Skin epidermis (tissue), 12 donors: ENCODE measurements around the gene HLCS.
A peak's percentile ranks its signal among the peaks of the same experiment; 100 is the strongest.
"Not testable (repeated sequence)": the region's sequence is repeated elsewhere in the genome, so short reads cannot be mapped to it uniquely, and the experiment has no call there.

ENCODE experiments used
- H3K27ac ChIP-seq, 21 experiments: fragments of 200-600 bp; sonication (generic) in 11 of 21; one replicate each; pipeline ENCODE4 v1.5.0; 2020; ENCODE audit warnings: mild to moderate bottlenecking in 3 of 21, inconsistent platforms in 2 of 21, moderate library complexity in 2 of 21
- H3K4me3 ChIP-seq, 7 experiments: fragments of 200-600 bp; sonication (generic) in 2 of 7; one replicate each; pipeline ENCODE4 v1.5.0; 2020; ENCODE audit warnings: inconsistent platforms in 2 of 7, mild to moderate bottlenecking in 2 of 7, moderate library complexity in 1 of 7

The HLCS gene

DNA sequence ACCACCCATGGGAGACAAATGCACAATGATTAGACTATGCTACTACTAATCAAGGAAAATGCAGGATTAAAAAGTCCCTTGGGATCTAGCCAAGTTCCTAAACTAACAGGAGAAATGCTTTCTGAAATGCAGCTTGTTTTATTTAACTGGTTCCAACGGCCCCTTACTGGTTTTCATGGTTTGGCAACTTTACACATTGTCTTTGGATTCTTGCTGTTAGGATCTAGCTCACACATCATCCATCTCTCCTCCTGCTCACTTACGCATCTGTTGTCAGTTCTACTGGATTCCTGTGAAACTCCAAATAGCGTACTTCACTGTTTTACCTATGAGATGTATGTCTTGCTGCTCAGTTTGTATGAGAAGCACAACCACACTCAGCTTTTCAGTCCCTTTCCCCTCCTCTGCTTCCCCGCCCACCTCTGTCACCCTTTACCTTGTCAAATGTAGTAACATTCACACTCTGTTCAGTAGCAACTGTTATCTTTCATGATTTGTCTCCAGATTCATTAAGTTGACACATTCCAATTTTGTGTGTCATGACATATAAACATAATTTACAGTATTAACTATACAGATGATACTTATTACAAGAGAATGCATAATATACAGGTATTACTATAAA is 137.5 kb downstream of the HLCS start:
- Histone ChIP-seq H3K4me3 (no peak overlapping the region), H3K27ac (no peak overlapping the region)

DNA sequence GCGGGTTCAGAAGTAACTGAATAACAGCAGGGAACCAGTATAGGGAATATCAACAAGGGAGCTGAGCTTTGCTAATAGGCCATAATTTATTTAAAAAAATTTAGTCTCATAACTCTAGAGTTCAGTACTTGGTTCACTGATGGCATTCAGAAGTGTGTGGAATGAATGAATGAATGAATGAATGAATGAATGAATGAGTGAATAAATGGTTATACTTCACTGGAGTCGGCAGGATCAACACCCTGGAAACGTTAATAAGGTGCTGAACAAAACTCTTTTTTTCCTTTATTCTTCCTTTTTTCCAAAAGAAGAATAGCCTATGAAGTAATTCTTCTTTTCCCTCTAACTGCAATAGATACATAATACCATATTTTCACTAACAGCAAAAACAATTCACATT is 138.3 kb downstream of the HLCS start:
- no peak overlapping the region for H3K27ac ChIP-seq
- no peak overlapping the region for H3K4me3 ChIP-seq

DNA sequence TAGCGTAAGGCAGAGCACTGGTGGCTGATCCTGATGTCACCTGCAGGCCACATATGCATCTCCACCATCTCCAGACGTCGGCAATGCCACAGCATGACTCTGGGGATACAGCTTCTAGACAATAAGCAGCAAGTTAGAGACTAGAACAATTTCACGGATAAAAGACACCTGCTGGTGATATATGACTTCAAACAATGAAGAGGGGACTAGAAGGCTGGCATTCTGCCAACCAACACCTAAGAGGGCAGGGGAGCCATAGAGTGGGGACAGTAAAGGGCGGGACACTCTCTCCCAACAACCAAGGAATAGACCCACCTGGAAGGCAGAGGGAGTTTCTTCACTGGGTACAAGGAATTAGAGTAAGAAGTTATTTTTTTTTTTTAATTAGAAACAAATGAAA is 140.8 kb downstream of the HLCS start:
- no peak overlapping the region for H3K4me3 ChIP-seq
- H3K27ac ChIP-seq = no peak overlapping the region

DNA sequence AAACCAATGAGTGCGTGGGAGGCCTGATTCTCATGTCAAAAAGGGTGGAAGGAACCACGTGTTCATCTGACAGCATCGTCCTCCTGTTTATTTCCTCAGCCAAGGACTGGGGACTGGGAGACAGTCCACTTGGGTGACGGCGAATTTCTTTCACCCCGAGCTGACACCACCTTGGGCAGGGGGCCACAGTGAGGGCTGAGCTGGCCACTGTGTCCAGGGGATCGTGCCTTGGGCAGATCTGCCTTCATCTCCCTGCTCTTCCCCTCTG is 145.5 kb downstream of the HLCS start:
- H3K4me3 ChIP-seq = no peak overlapping the region

DNA sequence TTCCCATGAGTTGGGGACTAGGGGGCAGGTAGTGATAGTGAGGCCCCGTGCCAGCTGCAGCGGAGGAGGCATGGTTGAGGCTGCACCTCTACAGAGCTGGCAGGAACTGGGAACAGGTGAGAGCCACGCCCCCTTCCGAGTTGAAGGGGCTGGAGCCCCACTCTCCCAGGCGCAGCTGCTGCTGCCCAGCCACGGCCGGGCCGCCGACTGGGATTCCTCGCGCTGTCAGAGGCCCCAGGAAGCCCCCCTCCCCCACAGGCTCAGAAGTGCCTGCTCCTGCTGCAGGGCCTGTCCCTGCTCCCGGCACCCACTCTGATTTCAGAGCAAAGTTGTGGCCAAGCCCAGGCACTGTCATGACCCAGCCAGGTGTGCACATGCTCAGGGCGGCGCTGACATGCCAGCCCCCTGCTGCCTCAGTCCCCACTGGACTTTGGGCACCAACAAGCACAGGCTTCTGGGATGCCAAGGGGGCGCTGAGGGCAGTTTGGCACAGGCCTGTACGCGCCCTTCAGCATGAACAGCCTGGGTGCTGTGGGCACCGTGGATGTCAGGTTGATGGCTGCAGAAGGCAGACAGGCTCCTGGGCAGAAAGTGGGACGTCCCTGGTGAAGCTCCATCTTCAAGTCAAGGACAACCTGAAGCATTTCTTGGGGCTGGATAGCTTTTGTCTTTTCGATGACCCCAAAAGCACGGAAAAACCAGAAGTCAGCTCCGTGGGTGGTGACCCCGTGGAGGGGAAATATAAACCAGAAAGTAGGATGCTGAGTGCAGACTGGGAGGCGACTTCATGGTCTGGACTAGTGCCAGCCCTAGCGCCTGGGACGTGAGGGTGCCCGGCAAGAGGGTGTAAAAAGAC is 146.1 kb downstream of the HLCS start:
- Histone ChIP-seq H3K27ac (no peak overlapping the region), H3K4me3 (no peak overlapping the region)

More for the DNA sequence above, 145.5 kb downstream of the HLCS start:
- no peak overlapping the region for H3K27ac ChIP-seq

DNA sequence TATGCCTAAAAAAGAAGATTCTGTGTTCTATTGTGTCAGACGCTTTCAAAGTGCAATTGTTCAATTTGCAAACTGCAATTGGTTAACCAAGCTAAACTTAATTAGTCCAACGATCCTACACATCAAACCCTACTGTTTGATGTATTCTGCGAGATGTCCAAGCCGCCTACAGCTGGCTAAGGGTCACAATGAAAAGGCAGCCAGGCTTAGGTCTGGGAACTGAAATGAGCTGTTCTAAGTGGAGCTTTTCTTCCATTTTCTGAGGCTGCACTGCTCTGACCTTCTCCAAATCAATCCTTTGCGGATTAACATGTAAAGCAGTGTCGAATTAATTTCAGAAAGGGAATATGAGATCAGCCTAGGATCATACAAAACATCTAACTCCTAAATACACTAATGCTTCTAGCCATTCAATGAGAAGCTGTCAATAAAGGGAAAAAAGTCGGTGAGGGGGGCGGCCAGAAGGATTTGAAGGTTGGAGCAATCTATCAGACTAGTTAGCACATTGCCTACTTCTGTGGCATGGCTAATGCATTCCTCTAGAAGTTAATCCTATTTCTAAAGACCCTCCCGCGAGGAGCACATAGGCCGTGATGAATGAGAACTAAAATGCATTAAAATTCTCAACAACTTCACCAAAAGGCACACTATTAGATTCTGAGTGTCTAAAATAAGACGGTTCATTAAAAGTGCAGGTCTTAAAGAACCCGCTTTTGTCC is 148.6 kb downstream of the HLCS start:
- Histone ChIP-seq H3K4me3 (no peak overlapping the region), H3K27ac (no peak overlapping the region)

DNA sequence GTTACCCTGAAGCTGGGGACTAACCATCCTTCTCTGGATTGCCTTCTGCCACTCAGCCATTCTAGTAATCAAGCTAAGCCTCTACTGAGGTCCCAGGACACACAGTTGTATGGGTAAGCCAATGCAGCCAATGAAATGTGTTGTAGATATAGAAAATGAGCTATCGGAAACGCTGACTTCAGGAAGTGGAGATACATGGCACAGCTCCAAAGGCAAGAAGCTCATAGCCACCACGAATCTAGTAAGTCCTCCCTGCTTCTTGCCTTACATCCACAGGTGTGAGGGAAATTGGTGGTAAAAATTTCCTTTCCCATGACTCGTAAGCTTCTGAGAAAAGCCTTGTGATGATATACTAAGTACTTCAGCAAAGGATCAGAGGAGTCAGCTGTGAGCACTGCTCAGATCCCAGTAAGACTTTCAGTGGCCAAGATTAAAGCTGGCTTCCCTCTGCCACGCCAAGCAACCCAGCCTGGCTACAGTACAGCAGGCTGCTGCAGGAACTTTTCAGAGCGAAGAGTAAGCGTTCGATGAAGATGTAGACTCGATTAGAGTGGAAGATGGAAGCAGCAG is 149.8 kb downstream of the HLCS start:
- no peak overlapping the region for H3K4me3 ChIP-seq
- H3K27ac ChIP-seq = no peak overlapping the region

DNA sequence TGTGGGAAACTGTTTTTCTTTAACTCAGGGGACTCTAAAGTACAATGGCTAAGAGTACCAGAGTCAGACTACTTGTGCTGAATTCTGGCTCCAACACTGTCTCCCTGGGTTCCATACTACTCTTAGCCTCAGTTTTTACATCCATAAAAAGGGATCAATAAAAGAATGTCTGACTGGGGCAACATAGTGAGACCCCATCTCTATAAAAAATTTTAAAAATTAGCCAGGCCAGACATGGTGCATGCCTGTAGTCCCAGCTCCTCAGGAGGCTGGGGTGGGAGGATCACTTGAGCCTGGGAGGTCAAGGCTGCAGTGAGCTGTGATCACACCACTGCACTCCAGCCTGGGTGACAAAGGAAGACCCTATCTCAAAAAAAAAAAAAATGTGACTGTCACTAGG is 150.4 kb downstream of the HLCS start:
- not testable (repeated sequence) for H3K4me3 ChIP-seq, H3K27ac ChIP-seq

DNA sequence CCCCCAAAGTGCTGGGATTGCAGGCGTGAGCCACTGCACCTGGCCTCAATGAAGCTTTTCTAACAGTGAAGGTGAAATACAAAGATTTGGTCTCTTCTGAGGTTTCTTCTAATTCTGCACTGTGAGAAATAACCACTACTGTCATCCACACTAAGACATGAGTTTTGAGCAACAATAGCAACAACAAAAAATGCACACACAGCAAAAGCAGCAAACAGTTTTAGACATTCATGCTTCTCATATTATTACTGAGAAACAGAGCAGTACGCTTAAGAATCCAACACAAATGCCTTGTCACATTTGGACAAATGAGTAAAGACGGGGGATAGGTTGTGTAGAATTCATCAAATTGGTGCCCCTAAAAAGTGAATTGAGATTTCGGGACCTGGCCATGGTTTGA is 151.2 kb downstream of the HLCS start:
- Histone ChIP-seq H3K27ac (no peak overlapping the region), H3K4me3 (no peak overlapping the region)

DNA sequence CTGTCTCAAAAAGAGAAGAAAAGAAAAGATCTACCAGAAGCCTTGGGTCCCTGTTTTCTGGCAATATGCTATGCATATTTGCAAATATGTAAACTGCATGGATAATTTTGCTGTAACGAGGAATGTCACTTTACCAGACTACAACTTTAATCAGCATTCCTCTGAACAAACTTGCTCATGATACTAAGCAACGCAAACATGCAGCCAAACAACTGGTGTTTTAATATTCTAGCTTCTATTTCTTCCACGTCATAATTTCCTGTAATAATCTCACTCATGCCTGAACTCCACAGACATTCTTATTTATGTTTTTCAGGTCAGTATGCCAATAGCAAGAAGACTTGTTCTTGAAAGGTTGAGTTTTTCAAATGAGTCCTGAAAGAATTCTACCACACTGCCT is 153.4 kb downstream of the HLCS start:
- H3K4me3 ChIP-seq = no peak overlapping the region
- H3K27ac ChIP-seq = peak overlapping the region in 3 of 21 experiments; percentile 15 to 64 (median 54)

DNA sequence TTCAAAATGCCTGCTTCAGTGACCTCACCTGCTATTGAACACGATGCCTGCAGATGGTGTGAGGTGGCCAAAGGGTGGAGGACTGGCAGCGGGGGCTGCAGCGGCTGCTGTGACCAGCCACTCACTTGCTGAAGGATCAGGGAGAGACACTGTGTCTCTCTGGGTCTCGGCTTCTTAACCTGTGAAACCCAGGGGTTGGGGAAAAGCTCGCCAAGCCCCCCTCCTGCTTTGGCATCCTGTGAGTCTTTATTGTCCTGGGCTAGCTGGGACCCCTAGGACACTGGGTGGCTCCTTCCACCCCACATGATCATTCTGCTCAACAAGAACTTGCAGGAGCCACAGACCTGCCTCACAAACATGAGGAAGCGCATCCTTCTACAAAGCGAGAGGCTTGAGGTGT is 154.7 kb downstream of the HLCS start:
- no peak overlapping the region for H3K27ac ChIP-seq

DNA sequence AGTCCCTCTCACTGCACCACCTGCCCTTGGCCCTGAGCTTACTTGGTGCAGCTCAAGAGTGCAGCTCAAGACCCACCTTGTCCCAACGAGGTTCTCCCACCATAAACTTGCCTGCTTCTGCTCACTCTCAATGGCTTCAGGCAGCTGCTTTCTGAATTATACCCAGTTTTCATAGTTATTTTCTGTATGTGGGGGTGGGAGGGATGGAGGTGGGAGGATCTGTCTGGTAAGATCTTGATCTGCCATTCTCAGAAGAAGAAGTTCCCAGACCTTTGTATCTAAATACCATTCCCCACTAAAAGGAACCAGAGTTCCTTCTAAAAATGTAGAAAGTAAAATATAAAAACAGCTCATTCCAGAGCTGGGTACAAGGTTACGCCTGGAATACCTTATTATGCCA is 156.0 kb downstream of the HLCS start:
- Histone ChIP-seq H3K4me3 (no peak overlapping the region), H3K27ac (no peak overlapping the region)

More for the DNA sequence above, 154.7 kb downstream of the HLCS start:
- no peak overlapping the region for H3K4me3 ChIP-seq

DNA sequence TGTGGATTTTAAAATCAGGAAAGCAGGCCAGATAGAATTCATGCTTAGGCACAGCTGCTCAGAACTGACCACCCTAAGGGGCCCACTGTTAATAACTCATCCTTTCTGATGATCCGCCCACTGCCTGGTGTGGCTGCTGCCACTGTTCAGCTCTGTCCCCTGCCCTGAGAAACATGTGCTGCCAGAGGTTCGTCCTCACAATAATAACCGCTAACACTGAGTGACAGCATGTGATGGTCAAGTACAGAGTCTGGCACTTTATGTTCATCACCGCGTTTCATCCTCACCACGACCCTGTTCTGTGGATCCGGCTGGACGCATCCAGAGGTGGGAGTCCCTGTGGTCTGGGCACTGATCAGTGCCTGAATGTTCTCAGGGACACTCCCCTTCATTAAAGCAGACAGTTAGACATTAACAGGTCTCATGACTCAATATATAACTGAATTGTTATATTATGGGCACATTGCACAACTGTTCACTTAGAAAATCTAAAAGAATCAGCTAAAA is 159.0 kb downstream of the HLCS start:
- H3K4me3 ChIP-seq = no peak overlapping the region
- no peak overlapping the region for H3K27ac ChIP-seq

DNA sequence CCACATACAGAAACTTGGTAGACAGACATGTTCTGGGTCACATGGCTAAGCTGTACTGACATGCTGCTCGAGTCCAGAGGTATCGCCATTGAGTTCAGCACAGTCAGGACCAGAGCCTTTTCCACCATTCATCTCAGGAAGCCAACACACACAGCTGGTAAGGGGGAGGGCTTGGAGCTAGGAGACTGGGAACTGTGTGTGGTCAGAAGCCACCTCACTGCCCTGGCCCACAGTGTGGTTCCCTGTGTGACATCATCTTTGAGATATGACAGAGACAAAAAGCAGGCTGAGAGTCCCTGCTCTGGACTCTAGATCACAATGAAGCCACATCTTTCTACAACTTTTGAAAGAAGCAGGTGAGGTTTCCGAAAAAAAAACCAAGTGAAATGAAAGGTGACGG is 160.4 kb downstream of the HLCS start:
- Histone ChIP-seq H3K27ac (no peak overlapping the region), H3K4me3 (no peak overlapping the region)

DNA sequence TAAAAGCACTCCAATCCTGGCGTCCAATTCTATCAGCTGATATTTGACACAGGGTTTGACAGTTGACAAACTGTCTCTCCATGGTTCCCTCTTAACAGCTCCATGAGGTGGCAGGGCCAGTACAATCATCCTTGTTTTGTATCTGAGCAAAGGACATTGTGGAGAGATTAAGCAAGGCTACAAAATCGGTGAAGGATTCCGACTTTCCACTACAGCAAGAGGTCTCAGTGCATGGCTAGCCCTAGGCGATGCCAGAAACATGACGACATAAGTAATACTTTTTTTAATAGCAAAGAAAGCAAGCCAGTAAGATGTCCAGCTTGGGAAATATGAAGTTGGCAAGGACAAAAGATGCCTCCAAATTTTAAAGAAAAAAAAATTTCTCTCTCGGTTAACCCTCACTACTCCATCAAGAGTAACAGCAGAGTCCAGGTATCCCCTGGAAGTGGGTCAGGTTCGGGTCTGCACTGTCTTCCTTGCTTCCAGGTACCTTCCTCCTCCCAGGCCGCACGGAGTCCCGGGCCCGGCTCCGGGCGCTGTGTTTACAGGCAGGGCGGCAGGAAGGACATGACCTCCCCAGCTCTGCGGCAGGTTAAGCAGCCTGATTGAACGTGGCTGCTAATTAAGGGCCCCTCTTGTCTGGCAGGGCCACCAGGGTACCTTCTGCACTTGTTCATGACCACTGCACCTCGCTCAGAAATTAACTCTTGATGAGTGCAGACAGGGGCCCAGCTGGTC is 161.4 kb downstream of the HLCS start:
- Histone ChIP-seq H3K27ac (no peak overlapping the region), H3K4me3 (no peak overlapping the region)

DNA sequence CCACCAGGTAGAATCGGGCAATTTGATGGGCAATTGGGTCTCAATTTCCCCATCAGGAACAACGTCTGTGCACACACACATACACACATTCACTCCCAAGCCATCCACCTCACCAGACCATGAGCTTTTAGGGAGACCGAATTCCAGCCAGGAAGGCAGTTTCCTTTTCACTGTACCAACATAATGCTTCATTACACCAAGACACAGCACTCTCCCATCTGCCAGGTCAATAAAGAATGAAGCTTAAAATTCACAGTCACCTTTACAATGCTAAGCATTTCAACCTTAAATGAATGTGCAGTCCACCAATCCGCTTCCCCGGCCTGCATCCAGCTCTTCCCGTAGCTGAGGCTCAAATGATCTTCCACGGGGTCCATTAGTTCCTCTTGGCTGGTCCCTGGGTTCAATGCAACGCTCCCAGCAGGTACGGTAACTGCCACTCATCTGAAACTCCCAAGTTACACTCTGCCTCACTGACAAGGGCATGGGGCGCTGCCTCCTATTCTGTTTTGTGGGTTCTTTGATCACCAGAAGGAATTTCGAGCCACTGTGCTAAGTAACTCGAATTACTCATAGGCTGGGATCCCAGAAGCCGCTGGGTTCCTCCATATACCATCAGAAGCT is 162.5 kb downstream of the HLCS start:
- no peak overlapping the region for H3K4me3 ChIP-seq
- no peak overlapping the region for H3K27ac ChIP-seq

DNA sequence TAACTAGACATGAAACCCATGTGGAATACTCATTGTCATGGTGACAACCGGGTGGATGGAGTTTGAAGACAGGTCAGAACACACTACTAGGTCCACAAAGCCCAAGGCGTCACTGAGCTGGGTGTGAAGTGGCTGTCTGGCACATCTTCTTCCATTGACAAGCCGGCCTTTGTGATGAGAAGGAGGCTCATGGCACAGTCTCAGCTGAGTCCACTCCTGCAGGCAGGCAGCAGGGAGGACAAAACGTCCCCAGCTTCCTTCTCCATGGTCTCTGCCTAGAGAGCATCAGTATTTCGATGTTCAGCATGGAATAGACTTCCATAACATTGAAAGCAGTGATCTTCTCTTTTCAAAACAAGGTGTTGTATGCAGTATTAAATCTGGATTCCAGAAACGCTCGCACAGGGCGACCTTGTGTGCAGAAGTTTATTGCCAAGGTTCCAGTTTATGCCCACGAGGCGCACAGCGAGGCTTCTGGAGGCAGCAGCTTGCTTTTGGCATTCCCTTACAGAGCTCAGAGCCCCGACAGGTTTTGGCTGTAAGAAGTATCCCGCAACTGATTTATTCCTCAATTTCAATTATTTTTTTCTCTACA is 163.3 kb downstream of the HLCS start:
- Histone ChIP-seq H3K27ac (no peak overlapping the region), H3K4me3 (no peak overlapping the region)

DNA sequence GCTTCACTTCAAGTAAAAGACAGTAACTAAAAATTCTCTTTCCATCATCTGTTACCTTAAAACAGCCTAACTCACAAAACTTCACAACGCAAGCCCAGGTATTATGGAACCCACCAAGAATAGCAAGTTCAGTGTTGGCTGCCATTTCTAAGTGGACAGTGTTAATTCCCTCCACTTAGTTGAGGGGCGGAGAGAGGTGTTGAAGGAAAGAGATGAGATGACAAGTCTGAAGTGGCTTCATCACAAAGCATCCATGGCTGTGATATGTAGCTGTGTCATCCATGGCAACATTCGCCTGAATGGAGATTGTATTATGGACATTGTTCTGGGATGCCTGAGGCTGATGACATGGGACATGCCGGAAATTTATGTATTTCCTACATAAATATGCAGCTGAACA is 165.7 kb downstream of the HLCS start:
- Histone ChIP-seq H3K4me3 (no peak overlapping the region), H3K27ac (no peak overlapping the region)

DNA sequence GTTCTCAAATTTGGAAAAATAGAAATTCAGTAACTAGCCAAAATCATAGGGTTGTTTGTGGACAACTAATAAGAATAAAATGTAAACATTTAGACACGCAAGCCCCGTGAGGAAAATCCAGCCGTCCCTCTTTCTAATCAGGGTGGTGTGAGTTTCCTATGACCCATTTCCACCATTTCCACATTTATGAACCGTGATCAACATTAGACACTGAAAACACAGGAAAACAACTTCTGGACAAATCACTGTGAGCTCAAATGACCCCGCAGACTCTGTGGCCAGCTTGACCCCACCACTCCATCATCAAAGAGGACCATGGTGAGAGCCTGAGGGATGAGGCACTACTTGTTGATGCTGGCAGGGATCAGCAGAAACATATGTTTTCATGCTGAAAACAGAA is 166.6 kb downstream of the HLCS start:
- H3K27ac ChIP-seq = no peak overlapping the region
- H3K4me3 ChIP-seq = no peak overlapping the region
